ENCODE data around the gene KLHL40. TPM values are rescaled to one million over a fixed set of nuclear protein-coding genes. Genes with fewer than 3 reads are reported as not detected.

Gene KLHL40
- total and polyA plus RNA-seq, 9 of the 15 experiments (the other 6 are each of a cell fraction or from before 2014, with no cell fraction given) = not detected

DNA sequence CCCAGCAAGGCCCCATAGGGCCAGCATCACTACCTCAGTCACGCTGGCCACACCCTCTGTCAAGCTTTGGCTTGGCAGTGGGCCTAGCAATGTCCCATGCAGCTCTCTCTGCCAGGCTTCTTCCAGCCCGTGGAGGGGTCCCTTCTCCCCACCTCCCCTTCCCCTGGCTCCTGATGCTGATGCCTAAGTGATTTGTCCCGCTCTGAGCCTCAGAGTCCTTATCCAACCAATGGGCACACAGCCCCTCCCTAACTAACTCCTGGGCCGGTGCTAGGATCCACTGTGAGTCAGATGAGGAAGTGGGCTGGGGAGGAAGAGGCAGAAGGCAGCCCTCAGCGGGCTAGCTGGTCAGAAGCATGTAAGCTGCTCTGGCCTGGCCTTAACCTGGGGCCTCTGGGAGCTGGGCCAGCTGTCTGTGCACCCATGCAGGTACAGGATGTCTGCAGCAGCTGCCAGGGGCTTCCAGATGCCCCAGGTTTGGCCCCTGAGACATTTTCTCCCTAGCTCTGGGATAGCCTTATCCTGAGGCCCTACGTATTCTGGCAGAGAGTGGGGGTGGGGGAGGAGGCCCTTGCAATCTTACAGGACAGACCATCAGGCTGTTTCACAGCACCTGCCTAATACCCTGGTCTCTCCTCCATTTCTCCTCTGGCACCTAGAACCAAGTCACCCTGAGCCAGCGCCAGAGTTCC is 32.6 kb upstream of the KLHL40 start (continued):
- TF ChIP-seq GTF2E2 (tag; IDR thresholded peaks at IDR 0.05) = no peak
- TF ChIP-seq MAFG (tag; conservative IDR thresholded peaks at IDR 0.05) = no peak
- TF ChIP-seq ZNF263 (CRISPR knock-in tag; IDR thresholded peaks at IDR 0.05; ENCODE audit: borderline replicate concordance) = 0 out of 2 replicates have a peak, but pooled peaks have one; percentile 31
- TF ChIP-seq RCOR1 (IDR thresholded peaks at IDR 0.05; ENCODE audit: borderline replicate concordance in 1 of 2, low read depth in 2 of 2, low read length in 2 of 2) = peak in 1 of 2 experiments; percentile 64; a peak in 1 of 4 replicates
- TF ChIP-seq FOXJ3 (CRISPR knock-in tag; IDR thresholded peaks at IDR 0.05) = no peak
- TF ChIP-seq ZFP30 (CRISPR knock-in tag; IDR thresholded peaks at IDR 0.05; ENCODE audit: borderline replicate concordance) = no peak
- TF ChIP-seq, protein P1, sequence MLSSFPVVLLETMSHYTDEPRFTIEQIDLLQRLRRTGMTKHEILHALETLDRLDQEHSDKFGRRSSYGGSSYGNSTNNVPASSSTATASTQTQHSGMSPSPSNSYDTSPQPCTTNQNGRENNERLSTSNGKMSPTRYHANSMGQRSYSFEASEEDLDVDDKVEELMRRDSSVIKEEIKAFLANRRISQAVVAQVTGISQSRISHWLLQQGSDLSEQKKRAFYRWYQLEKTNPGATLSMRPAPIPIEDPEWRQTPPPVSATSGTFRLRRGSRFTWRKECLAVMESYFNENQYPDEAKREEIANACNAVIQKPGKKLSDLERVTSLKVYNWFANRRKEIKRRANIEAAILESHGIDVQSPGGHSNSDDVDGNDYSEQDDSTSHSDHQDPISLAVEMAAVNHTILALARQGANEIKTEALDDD (IDR thresholded peaks at IDR 0.05) = 0 out of 2 replicates have a peak, but pooled peaks have one; percentile 56
- TF ChIP-seq DIDO1 (tag; IDR thresholded peaks at IDR 0.05; ENCODE audit: low read depth) = no peak
- TF ChIP-seq, protein P2, sequence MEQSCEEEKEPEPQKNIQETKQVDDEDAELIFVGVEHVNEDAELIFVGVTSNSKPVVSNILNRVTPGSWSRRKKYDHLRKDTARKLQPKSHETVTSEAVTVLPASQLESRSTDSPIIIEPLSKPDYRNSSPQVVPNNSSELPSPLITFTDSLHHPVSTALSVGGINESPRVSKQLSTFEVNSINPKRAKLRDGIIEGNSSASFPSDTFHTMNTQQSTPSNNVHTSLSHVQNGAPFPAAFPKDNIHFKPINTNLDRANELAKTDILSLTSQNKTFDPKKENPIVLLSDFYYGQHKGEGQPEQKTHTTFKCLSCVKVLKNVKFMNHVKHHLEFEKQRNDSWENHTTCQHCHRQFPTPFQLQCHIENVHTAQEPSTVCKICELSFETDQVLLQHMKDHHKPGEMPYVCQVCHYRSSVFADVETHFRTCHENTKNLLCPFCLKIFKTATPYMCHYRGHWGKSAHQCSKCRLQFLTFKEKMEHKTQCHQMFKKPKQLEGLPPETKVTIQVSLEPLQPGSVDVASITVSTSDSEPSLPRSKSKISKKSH (CRISPR knock-in tag; IDR thresholded peaks at IDR 0.05) = no peak
- no peak for TF ChIP-seq ZNF507 (tag; conservative IDR thresholded peaks at IDR 0.05)
- TF ChIP-seq HNRNPLL (IDR thresholded peaks at IDR 0.05; ENCODE audit: low read depth, low read length, poor library complexity, severe bottlenecking) = no peak
- TF ChIP-seq NCOA6 (IDR thresholded peaks at IDR 0.05) = no peak
- TF ChIP-seq JUND (IDR thresholded peaks at IDR 0.05; ENCODE audit: borderline replicate concordance, low read depth, low read length) = peak; percentile 86
- peak; percentile 75; the same call in 2 of the 3 replicates for TF ChIP-seq JUND (tag; IDR thresholded peaks at IDR 0.05; ENCODE audit: borderline replicate concordance, low read depth, low read length)
- no peak for TF ChIP-seq EZH2 (IDR thresholded peaks at IDR 0.05; ENCODE audit: borderline replicate concordance, low read depth, low read length)
- TF ChIP-seq HDAC1 (IDR thresholded peaks at IDR 0.05) = peak in 1 of 2 experiments; percentile 48; a peak in 1 of 4 replicates
- TF ChIP-seq ZNF609 (CRISPR knock-in tag; IDR thresholded peaks at IDR 0.05; ENCODE audit: borderline replicate concordance) = no peak
- TF ChIP-seq, protein P3, sequence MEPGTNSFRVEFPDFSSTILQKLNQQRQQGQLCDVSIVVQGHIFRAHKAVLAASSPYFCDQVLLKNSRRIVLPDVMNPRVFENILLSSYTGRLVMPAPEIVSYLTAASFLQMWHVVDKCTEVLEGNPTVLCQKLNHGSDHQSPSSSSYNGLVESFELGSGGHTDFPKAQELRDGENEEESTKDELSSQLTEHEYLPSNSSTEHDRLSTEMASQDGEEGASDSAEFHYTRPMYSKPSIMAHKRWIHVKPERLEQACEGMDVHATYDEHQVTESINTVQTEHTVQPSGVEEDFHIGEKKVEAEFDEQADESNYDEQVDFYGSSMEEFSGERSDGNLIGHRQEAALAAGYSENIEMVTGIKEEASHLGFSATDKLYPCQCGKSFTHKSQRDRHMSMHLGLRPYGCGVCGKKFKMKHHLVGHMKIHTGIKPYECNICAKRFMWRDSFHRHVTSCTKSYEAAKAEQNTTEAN (CRISPR knock-in tag; IDR thresholded peaks at IDR 0.05) = no peak
- 0 out of 2 replicates have a peak, but pooled peaks have one; percentile 53 for TF ChIP-seq FOXP1 (CRISPR knock-in tag; IDR thresholded peaks at IDR 0.05)
